ENCODE results near the gene TRAPPC10.

The TRAPPC10 gene

GRCh38 chr21:44011579-44012473 lies at the start of gene TRAPPC10:
Gene TRAPPC10 (plus strand): TSS chr21:44012309. CDS start chr21:44012494, 185 bp downstream.
- DNase-seq, result peak; percentile 68

GRCh38 chr21:43965911-43966585 lies 46.1 kb upstream of the TRAPPC10 start:
- DNase-seq, result no peak

GRCh38 chr21:43966946-43967512 lies 45.1 kb upstream of the TRAPPC10 start:
- DNase-seq, result no peak

GRCh38 chr21:43967981-43968380 lies 44.1 kb upstream of the TRAPPC10 start:
- DNase-seq, result no peak

- no peak for DNase-seq
Observed at GRCh38 chr21:43968410-43969114, 43.5 kb upstream of the TRAPPC10 start.

- no peak for DNase-seq
Observed at GRCh38 chr21:43969115-43969444, 43.0 kb upstream of the TRAPPC10 start.

GRCh38 chr21:43970551-43970950 lies 41.6 kb upstream of the TRAPPC10 start:
- DNase-seq, result no peak

- no peak for DNase-seq
Observed at GRCh38 chr21:43971201-43971991, 40.7 kb upstream of the TRAPPC10 start.

GRCh38 chr21:43971992-43972255 lies 40.2 kb upstream of the TRAPPC10 start:
- DNase-seq, result no peak

- no peak for DNase-seq
Observed at GRCh38 chr21:43972850-43973633, 39.1 kb upstream of the TRAPPC10 start.

GRCh38 chr21:43973634-43973955 lies 38.5 kb upstream of the TRAPPC10 start:
- DNase-seq, result no peak

- DNase-seq, result no peak
Observed at GRCh38 chr21:43974791-43975468, 37.2 kb upstream of the TRAPPC10 start.

GRCh38 chr21:43975469-43976098 lies 36.5 kb upstream of the TRAPPC10 start:
- peak; percentile 67 for DNase-seq

- no peak for DNase-seq
Observed at GRCh38 chr21:43976661-43977060, 35.4 kb upstream of the TRAPPC10 start.

GRCh38 chr21:43978060-43978459 lies 34.0 kb upstream of the TRAPPC10 start:
- no peak for DNase-seq

GRCh38 chr21:43979654-43980053 lies 32.5 kb upstream of the TRAPPC10 start:
- DNase-seq, result no peak

GRCh38 chr21:43981151-43981870 lies 30.8 kb upstream of the TRAPPC10 start:
- no peak for DNase-seq

- DNase-seq, result no peak
Observed at GRCh38 chr21:43981871-43982210, 30.3 kb upstream of the TRAPPC10 start.

- DNase-seq, result no peak
Observed at GRCh38 chr21:43982489-43983078, 29.5 kb upstream of the TRAPPC10 start.

GRCh38 chr21:43983390-43983789 lies 28.7 kb upstream of the TRAPPC10 start:
- DNase-seq, result no peak
